Ovary (tissue), 3 donors: ENCODE measurements around the gene HAVCR1.

ENCODE experiments used
- EP300 ChIP-seq: sonication (generic); formaldehyde crosslinking; IDR thresholded peaks from one replicate; pipeline ENCODE4 v1.6.1; 2017; ENCODE audit warnings: antibody characterized with exemption
- TF ChIP-seq, protein P1 (sequence below), 3 donors: fragments of 450-650 bp in 2 of 3; fragments of 200-600 bp in 1 of 3; IDR thresholded peaks; one replicate each; pipeline versions ENCODE4 v1.5.1 to v1.8.0; 2016 to 2022; ENCODE audit warnings: antibody characterized with exemption in 3 of 3, mild to moderate bottlenecking in 1 of 3
- donor health status: DM: no; HTN: no; CAD: no.

DNA sequence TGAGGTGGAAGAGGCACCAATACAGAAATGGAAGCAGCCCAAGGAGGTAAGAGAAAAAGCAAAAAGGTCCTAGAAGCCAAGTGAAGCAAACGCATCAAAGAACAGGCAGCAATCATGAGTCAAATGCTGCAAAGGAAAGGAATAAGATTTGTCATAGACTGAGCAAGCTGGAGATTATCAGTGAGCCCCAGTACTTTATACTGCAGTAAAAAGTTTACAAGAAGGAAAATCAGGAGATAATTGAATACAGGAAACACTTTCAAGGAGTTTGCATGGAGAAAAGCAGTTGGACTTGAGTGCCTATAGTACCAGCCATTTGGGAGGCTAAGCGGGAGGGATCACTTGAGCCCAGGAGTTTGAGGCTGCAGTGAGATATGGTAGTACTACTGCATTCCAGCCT is 7.2 kb upstream of the HAVCR1 start:
- TF ChIP-seq, protein P1, sequence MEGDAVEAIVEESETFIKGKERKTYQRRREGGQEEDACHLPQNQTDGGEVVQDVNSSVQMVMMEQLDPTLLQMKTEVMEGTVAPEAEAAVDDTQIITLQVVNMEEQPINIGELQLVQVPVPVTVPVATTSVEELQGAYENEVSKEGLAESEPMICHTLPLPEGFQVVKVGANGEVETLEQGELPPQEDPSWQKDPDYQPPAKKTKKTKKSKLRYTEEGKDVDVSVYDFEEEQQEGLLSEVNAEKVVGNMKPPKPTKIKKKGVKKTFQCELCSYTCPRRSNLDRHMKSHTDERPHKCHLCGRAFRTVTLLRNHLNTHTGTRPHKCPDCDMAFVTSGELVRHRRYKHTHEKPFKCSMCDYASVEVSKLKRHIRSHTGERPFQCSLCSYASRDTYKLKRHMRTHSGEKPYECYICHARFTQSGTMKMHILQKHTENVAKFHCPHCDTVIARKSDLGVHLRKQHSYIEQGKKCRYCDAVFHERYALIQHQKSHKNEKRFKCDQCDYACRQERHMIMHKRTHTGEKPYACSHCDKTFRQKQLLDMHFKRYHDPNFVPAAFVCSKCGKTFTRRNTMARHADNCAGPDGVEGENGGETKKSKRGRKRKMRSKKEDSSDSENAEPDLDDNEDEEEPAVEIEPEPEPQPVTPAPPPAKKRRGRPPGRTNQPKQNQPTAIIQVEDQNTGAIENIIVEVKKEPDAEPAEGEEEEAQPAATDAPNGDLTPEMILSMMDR (IDR thresholded peaks at IDR 0.05) = no peak
- no peak for TF ChIP-seq EP300
